Nephron (organoid): Measurements from ENCODE around the gene RAB20.

Source experiments
- H3K27ac Mint-ChIP-seq, 3 experiments: 2 replicates each; pipeline ENCODE4 v1.8.0; 2020; ENCODE audit warnings: mixed read lengths in 3 of 3, mild to moderate bottlenecking in 2 of 3, moderate library complexity in 1 of 3
- H3K27me3 Mint-ChIP-seq: 2 replicates; pipeline ENCODE4 v1.8.0; 2021; ENCODE audit warnings: low read depth, mild to moderate bottlenecking, moderate library complexity, mixed read lengths
- H3K36me3 Mint-ChIP-seq: 2 replicates; pipeline ENCODE4 v1.8.0; 2020; ENCODE audit warnings: low read depth, mixed read lengths
- H3K4me1 Mint-ChIP-seq: 2 replicates; pipeline ENCODE4 v1.8.0; 2020; ENCODE audit warnings: mixed read lengths
- H3K4me3 Mint-ChIP-seq, 3 experiments: 2 replicates each; pipeline ENCODE4 v1.8.0; 2020; ENCODE audit warnings: mild to moderate bottlenecking in 3 of 3, mixed read lengths in 3 of 3, moderate library complexity in 2 of 3
- H3K9me3 Mint-ChIP-seq: 2 replicates; pipeline ENCODE4 v1.8.0; 2020; ENCODE audit warnings: mixed read lengths
- TF ChIP-seq, protein P1 (sequence below), 3 experiments: fragments of 200-600 bp; sonication (generic); IDR thresholded peaks; one replicate each; pipeline ENCODE4 v1.5.0; 2021; ENCODE audit warnings: antibody characterized with exemption in 3 of 3; ENCODE audit not compliant: unreplicated experiment in 3 of 3

RAB20 gene

DNA sequence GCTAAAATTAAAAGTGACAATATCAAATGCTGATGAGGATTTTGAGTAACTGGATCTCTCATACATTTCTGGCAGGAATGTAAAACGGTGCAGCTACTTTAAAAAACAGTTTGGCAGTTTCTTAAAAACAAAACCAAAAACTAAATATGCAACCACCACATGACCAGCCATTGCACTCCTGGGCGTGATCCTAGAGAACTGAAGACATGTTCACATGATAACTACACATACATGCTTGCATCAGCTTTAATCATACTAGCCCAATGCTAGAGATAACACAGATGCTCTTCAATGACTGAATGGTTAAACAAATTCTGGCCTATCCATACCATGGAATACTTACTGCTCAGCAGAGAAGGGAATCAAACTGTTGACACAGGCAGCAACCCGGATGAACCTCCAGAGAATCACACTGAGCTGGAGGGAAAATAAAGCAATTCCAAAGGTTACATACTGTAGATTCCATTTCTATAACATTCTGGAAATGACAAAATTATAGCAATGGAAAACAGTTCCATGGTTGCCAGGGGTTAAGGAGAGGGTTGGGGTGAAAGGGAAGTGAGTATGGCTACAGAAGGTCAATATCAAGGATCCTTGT, 28.4 kb upstream of the RAB20 start:
- H3K36me3 Mint-ChIP-seq: no peaks in the 10 kb centered on the region
- no peak overlapping the region for H3K27ac Mint-ChIP-seq
- TF ChIP-seq, protein P1, sequence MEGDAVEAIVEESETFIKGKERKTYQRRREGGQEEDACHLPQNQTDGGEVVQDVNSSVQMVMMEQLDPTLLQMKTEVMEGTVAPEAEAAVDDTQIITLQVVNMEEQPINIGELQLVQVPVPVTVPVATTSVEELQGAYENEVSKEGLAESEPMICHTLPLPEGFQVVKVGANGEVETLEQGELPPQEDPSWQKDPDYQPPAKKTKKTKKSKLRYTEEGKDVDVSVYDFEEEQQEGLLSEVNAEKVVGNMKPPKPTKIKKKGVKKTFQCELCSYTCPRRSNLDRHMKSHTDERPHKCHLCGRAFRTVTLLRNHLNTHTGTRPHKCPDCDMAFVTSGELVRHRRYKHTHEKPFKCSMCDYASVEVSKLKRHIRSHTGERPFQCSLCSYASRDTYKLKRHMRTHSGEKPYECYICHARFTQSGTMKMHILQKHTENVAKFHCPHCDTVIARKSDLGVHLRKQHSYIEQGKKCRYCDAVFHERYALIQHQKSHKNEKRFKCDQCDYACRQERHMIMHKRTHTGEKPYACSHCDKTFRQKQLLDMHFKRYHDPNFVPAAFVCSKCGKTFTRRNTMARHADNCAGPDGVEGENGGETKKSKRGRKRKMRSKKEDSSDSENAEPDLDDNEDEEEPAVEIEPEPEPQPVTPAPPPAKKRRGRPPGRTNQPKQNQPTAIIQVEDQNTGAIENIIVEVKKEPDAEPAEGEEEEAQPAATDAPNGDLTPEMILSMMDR (IDR thresholded peaks at IDR 0.05; ENCODE audit: unreplicated experiment in 3 of 3): no peak
- H3K9me3 Mint-ChIP-seq: no peaks in the 10 kb centered on the region
- no peak overlapping the region for H3K4me3 Mint-ChIP-seq
- H3K27me3 Mint-ChIP-seq: peaks cover 6% of the 10 kb centered on the region
- H3K4me1 Mint-ChIP-seq: no peaks in the 10 kb centered on the region

DNA sequence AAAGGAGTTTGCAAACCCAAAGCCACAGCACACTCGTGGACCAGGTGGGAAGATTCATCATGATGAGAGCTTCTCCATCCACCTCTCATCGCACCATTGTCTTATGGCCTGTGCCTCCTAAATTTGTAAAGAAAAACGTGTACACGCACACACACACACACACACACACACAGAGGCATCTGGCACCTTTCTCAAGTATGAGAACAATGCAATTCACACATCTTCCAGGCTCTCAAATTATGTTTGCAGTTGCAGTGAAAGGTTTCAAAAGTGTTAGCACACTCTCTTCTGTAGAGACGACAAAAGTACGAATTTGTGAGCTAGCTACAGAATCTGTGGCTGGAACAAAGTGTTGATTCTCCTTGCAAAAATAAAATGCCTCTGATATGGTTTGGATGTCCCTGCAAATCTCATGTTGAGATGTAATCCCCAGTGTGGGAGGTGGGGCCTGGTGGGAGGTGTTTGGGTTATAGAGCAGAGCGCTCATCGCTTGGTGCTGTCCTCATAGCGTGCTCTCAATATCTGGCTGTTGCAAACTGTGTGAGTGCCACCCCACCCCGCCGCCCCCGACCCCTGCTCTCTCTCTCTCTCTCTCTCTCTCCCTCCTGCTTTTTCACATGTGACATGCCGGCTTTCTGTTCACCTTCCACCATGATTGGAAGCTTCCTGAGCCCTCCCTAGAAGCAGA, 21.8 kb upstream of the RAB20 start:
- Mint-ChIP-seq H3K27ac (no peak overlapping the region), H3K9me3 (no peaks in the 10 kb centered on the region), H3K4me1 (no peaks in the 10 kb centered on the region), H3K4me3 (no peak overlapping the region), H3K27me3 (no peaks in the 10 kb centered on the region), H3K36me3 (no peaks in the 10 kb centered on the region)
- TF ChIP-seq, protein P1 (IDR thresholded peaks at IDR 0.05; ENCODE audit: unreplicated experiment in 3 of 3): no peak

DNA sequence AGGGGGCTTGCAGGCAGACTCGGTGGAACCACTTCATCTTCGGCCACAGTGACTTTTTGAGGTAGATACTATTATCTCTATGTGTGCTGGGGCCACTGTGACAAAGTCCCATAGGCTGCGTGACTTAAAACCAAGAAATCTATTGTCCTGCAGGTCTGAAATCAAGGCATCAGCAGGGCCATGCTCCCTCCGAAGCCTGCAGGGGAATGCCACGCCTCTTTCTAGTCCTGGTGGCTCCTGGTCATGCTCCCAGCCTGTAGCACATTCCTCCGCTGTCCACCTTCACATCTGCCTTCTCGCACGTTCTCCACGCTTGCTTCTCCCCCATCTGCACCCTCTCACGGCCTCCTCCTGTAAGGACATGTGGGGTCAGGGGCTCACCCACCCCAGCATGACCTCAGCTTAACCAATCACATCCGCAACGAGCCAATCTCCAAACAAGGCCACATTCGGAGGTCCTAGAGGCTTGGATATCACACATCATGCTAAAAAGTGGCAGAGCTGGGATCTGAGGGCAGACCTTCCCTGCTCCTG, 21.0 kb upstream of the RAB20 start:
- no peaks in the 10 kb centered on the region for H3K4me1 Mint-ChIP-seq

DNA sequence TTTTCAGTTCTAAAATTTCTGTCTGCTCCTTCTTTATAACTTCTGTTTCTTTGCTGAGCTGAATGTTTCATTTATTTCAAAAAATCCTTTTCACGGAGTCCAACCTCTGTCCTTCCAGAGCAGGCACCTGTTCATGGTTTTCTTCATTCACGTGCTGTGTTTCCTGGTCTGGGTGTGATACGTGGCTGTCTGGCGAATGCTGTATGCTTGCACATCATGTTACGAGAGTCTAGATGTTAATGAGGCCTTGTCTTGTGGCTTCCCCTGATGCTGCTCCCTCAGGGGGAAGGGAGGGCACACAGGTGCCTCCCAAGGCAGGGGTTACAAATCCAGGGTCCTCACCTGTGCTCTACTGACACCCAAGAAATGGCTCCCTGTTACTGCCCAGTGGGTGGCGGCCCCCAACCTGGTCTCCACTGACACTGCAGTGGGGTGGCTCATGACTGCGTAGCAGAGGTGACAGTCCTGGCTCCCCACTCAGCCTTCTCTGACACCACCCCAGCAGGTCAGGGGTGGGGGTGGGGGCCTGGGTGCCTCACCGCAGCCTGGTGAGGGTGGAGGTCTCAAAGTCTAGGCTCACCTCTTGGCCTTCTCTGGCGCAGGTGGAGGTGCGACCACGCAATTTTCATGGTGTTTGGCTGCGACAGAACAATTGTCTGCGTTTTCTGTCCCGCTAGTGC, 20.1 kb upstream of the RAB20 start:
- Mint-ChIP-seq H3K4me1 (no peaks in the 10 kb centered on the region), H3K36me3 (no peaks in the 10 kb centered on the region), H3K4me3 (no peak overlapping the region), H3K27ac (no peak overlapping the region), H3K9me3 (no peaks in the 10 kb centered on the region), H3K27me3 (no peaks in the 10 kb centered on the region)
- TF ChIP-seq, protein P1 (IDR thresholded peaks at IDR 0.05; ENCODE audit: unreplicated experiment in 3 of 3): no peak

More for the DNA sequence above, 21.0 kb upstream of the RAB20 start:
- no peaks in the 10 kb centered on the region for H3K36me3 Mint-ChIP-seq
- no peaks in the 10 kb centered on the region for H3K9me3 Mint-ChIP-seq
- TF ChIP-seq, protein P1 (IDR thresholded peaks at IDR 0.05; ENCODE audit: unreplicated experiment in 3 of 3): no peak
- no peak overlapping the region for H3K4me3 Mint-ChIP-seq
- no peak overlapping the region for H3K27ac Mint-ChIP-seq
- no peaks in the 10 kb centered on the region for H3K27me3 Mint-ChIP-seq

DNA sequence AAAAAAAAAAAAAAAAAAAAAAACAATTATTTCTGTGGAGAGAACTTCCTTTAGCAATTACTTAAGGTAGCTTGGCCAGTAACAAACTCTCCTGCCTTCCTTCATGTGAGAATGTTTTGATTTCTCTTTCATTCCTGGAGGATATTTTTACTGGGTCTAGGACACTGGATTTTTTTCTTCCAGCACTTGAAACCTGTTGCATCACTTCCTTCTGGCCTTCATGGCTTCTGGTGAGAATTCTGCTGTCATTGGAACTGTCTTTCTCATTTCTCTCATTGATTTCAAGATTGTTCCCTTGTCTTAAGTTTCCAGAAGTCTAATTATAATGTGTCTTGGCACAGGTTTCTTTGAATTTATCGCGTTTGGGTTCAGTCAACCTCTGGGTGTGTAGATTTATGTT, 19.3 kb upstream of the RAB20 start:
- TF ChIP-seq, protein P1 (IDR thresholded peaks at IDR 0.05; ENCODE audit: unreplicated experiment in 3 of 3): no peak
- no peaks in the 10 kb centered on the region for H3K4me1 Mint-ChIP-seq
- no peaks in the 10 kb centered on the region for H3K9me3 Mint-ChIP-seq
- H3K4me3 Mint-ChIP-seq: no peak overlapping the region
- H3K36me3 Mint-ChIP-seq: no peaks in the 10 kb centered on the region
- H3K27me3 Mint-ChIP-seq: peaks cover 2% of the 10 kb centered on the region
- H3K27ac Mint-ChIP-seq: no peak overlapping the region
